Activated T-cell treated with anti-CD3 and anti-CD28 coated beads for 4 hours (primary cell): ENCODE measurements around the gene NUP210L.
"Not testable (repeated sequence)": the region's sequence is repeated elsewhere in the genome, so short reads cannot be mapped to it uniquely, and the experiment has no call there.

ENCODE experiments used
- DNase-seq: peaks from one replicate; pipeline ENCODE4 v3.0.0-alpha.2; 2020

Gene NUP210L

GRCh38 chr1:154167461-154167860 lies 12.6 kb upstream of the NUP210L start:
- no peak for DNase-seq

GRCh38 chr1:154166207-154166606 lies 11.3 kb upstream of the NUP210L start:
- no peak for DNase-seq

GRCh38 chr1:154159554-154159953 lies 4.7 kb upstream of the NUP210L start:
- no peak for DNase-seq

- DNase-seq: no peak
These were observed 3.6 kb upstream of the NUP210L start for GRCh38 chr1:154158307-154159125.

DNA sequence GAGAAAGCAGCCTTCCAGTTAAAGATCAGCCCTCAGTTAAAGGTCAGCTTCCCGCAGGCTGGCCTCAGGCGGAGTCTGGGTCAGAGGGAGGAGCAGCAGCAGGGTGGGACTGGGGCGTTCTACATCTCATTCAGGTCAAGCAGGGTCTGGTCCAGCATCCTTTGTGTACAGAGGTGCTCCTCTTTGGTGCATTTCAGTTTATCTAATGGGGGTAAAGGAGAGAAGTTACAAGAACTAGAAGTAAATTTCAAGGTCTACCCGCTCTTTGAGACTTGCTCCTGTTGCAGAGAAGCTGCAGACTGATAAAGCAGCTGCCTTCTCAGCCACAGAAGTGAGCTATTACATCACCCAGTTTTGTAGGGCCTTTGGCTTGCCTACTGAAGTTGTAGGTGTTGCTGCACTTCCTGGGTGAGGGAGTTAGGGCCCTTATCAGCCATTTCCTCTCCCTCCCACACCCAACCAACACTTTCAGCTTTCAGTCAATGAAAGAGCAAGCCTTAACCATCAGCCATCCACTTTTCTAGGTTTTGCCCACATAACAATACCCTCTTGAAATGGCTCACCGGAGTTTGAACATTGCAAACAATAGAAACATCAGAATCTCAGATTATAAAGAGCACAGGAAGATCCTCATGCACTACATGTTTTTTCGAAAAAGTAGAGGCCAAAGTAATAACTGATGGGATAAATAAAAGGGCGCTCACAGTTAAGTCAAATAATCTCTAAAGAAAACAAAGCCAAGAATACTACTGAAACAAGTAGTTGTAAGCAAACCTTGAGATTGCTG lies 2.8 kb upstream of the NUP210L start:
- peak; percentile 55 for DNase-seq

GRCh38 chr1:154155251-154155650 lies 378 bp upstream of the NUP210L start:
- no peak for DNase-seq

DNA sequence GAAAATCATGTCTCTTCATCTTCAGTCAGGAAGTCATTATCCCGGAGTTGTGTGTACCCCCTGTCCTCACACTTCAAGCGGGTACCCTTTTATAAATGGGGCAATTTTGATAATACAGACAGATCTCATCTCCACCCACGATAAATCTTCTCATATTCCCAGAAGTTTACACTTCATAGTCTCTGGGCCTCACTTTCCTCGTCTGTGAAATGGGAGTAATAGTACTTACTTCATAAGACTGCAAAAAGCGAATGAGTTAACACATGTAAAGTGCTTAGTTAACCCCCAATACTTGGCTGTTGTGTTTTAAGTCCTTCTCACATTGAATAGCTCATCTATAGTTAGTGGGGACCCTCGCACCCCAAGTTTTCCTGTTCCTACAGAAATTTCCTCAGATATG lies 820 bp downstream of the NUP210L start:
- no peak for DNase-seq

DNA sequence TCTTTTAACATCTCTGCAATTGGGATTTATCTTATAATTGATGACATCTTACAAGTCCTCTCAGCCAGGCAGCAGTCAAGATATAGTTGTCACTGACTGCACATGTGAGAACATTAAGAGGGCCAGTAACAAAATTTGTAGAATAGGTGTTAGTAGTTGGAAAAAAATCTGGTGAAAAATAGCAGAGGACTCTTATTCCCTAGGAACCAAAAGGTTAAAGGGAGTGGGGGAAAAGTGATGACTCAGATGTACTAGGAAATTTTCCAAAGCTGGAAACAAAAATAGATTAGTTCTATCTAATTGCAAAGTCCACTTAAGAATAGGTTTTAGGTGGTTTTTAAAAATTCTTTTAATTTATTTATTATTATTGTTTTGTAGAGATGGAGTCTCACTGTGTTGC lies 3.6 kb downstream of the NUP210L start:
- no peak for DNase-seq

GRCh38 chr1:154148807-154149206 lies 6.1 kb downstream of the NUP210L start:
- no peak for DNase-seq

DNA sequence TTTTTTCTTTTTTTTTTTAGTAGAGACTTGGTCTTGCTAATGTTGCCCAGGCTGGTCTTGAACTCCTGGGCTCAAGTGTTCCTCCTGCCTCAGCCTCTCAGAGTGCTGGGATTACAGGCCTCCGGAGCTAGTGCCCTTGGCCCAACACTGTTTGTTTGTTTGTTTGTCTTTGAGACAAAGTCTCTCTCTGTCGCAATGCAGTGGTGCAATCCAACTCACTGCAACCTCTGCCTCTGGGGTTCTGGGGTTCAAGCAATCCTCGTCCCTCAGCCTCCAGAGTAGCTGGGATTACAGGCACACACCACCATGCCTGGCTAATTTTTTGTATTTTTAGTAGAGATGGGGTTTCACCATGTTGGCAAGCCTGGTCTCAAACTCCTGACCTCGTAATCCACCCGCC lies 7.4 kb downstream of the NUP210L start:
- DNase-seq: not testable (repeated sequence)

DNA sequence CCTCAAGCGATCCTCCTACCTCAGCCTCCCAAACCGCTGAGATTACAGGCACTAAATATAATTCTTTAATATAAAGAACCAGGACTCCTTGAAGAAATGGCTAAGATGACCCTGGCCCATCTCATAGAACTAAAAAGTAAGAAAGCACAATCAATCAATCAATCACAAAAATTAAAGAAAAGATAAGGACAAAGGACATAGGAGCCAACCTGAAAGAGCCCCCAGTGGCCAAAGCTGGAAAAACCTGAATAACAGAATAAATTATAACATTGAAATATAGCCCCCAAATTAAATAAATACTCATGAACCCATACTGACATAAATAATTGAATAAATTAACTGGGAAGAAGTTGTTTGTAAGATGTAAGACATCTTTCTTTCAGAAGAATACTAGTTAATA lies 8.9 kb downstream of the NUP210L start:
- no peak for DNase-seq

- no peak for DNase-seq
These were observed 12.5 kb downstream of the NUP210L start for GRCh38 chr1:154142358-154142757.

DNA sequence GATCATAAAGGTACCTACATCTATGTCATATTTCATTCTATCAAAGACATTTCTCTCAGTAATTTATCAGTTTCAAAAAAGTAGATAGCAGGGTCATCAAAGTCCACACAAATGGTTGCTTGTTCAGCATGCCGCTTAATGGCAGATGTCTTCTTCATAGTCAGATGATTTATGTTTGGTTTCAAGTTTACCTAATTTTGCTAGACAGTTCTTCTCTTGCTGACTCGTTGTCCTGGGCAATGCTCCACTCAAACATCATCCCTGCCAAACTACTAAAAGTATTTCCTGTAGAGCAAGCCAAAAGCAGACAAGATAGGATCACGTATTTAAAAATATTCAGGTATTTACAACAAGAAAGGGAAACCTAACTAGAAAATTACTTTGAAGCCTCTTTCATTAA lies 13.6 kb downstream of the NUP210L start:
- DNase-seq: no peak

GRCh38 chr1:154137888-154138287 lies 17.0 kb downstream of the NUP210L start:
- no peak for DNase-seq

DNA sequence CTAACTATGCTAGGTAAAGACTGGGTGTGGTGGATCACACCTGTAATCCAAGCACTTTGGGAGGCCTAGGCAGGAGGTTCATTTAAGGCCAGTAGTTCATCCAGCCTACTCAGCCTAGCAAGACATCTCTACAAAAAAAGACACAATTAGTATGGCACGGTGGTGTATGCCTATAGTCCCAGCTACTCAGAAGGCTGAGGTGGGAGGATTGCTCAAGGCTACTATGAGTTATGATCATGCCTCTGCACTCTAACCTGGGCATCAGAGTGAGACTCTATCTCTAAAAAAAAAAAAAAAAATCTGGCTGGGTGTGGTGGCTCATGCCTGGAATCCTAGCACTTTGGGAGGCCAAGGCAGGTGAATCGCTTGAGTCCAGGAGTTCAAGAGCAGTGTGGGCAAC lies 21.6 kb downstream of the NUP210L start:
- DNase-seq: no peak

DNA sequence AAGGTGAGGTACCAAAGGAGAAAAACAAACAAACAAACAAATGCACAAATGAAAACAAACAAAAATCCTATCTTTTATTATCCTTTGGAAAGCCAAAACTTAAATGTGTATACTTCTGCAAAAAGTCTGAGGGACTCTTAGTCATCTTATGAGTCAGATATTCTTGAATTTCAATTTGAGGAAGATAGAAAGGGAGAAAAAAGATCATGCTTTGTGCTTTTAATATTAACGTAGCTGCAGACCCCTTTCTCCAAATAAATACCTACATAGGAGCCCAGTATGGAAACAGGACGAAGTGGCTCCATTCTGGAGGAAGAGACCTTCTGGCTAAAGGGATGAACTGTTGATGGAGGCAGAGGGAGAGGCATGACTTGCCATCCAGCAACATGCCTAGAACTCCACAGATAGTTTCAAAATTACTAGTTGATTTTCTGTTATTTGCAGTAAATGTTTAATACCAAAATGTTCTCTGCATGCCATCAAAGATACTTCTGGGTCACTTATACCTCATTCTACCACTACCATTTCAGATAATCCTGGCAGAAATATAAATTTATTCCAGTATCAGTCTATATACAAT lies 25.4 kb downstream of the NUP210L start:
- no peak for DNase-seq

DNA sequence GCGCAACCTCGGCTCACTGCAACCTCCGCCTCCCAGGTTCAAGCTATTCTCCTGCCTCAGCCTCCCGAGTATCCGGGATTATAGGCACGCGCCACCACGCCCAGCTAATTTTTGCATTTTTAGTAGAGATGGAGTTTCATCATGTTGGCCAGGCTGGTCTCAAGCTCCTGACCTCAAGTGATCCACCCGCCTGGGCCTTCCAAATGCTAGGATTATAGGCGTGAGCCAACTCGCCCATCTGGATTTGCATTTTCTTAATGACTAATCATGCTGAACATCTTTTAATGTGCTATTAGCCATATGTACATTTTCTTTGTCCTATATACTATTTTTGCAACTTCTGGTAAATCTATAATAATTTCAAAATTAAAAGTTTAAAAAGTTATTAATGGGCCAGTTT lies 31.7 kb downstream of the NUP210L start:
- not testable (repeated sequence) for DNase-seq

- no peak for DNase-seq
These were observed 37.2 kb downstream of the NUP210L start for GRCh38 chr1:154117642-154118041.

GRCh38 chr1:154115180-154115579 lies 39.7 kb downstream of the NUP210L start:
- no peak for DNase-seq

DNA sequence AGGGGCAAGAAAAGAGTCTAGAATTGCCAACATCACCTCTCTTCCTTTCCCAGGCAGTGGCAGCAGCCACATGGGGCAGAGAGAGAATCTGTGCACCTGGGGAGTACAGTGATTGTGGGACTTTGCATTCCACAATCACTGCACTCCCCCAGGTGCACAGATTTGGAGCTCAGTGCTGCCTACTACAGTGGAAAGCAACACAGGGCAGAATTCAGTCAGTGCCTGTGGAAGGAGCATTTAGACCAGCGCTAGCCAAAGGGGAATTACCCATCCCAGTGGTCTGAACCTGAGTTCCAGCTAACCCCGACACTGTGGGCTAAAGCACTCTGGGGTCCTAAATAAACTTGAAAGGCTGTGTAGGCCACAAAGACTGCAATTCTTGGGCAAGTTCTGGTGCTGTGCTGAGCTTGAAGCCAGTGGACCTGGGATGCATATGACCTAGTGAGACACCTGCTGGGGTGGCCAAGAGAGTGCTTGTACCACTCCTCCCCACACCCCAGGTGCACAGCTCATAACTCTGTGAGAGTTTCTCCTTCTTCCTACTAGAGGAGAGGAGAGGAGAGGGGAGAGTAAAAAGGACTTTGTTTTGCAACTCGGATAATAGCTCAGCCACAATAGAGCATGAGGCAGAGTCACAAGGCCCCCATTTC lies 50.3 kb downstream of the NUP210L start:
- no peak for DNase-seq

- not testable (repeated sequence) for DNase-seq
These were observed 54.7 kb downstream of the NUP210L start for GRCh38 chr1:154100141-154100540.

DNA sequence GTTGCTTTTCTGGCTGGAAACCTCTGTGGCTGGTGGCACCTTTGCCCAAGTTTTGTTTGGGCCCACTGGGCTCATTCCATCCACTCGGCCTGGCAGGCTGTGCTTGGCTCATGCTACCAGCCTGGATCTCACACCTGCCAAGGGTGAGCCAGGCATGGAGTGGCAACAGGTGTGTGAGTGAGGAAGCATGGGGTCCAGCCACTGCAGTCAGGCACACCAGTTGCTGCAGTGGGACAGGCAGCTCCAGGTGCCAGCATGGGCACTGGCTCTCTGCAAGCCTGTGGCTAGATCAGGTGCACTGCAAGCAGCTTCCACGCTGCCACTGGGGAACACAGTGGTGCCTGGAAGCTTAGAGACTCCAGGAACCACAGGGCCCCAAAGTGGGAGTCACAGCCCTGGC lies 57.0 kb downstream of the NUP210L start:
- no peak for DNase-seq

GRCh38 chr1:154095456-154096060 lies 59.3 kb downstream of the NUP210L start:
- DNase-seq: no peak
